HG03095 (cell line): Measurements from ENCODE around the gene PDLIM4.

Source experiments
- ATAC-seq: cut with Tn5 transposase; IDR thresholded peaks from one replicate; pipeline ENCODE4 v1.9.1; 2021; ENCODE audit warnings: moderate library complexity; ENCODE audit not compliant: unreplicated experiment

Gene PDLIM4

DNA sequence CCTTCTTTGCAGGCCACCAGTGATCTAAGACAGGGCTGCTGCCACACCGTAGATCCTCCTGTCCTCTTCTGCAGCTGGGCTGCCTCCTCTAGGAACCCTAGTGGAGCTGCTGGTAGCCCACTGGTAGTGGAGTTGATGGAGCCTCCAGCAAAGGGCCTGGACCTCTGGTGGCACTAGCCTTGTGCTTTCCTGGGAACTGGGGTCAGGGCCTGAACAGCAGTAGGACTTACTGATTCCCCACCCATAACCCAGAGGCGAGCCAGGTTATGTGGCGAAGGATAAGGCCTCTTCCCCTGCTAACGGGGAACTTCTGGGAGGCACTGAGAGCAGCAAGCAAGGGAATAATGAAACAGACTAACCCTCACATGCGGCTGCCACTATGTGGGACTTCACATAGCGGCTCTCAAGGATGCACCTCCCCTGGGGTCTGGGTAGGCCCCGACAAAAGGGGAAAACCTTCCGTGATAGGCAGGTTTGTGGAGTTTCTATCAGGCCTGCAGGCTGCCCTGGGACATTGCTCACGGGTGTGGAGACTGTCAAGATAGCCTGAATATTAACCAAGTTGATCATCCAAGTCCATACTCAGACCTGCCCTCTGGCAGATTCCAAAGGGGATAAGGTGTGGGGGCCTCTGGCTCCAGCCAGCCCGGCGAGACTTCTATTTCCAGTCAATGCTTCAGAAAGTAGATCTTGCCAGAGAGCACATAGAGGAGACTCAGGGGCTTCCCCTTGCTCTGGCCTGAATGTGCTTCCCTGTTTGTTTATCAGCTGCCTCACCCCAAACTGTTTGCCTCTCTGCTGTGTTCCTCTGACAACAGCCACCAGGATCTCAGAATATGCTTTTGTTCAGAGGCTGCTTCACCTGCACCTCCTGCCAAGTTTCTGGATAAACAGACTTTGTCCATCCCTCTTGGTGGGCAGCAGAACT, 44.1 kb downstream of the PDLIM4 start:
- no peak for ATAC-seq

- ATAC-seq: no peak
Measured at GRCh38 chr5:132302413-132302812, 44.9 kb downstream of the PDLIM4 start.

- no peak for ATAC-seq
Measured at GRCh38 chr5:132303589-132303988, 46.1 kb downstream of the PDLIM4 start.

GRCh38 chr5:132305420-132305819, 47.9 kb downstream of the PDLIM4 start:
- no peak for ATAC-seq

GRCh38 chr5:132308701-132309100, 51.2 kb downstream of the PDLIM4 start:
- no peak for ATAC-seq

GRCh38 chr5:132309679-132310078, 52.2 kb downstream of the PDLIM4 start:
- ATAC-seq: no peak

- ATAC-seq: no peak
Measured at GRCh38 chr5:132310141-132310834, 52.8 kb downstream of the PDLIM4 start.

DNA sequence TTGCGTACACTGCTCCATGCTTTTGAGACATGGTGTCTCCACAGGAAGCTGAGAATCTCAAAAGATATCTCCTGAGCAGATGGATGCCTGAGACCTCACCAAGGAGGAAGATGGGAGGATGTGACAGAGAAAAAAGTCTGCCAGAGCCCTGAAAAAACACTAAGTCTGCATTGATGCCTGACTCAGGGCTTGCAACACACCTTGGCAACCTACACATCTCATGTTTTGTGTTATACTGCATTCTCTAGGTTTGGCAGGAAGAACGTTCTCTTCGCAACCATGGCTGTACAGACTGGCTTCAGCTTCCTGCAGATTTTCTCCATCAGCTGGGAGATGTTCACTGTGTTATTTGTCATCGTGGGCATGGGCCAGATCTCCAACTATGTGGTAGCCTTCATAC, 55.9 kb downstream of the PDLIM4 start:
- no peak for ATAC-seq

- no peak for ATAC-seq
Measured at GRCh38 chr5:132313961-132314432, 56.5 kb downstream of the PDLIM4 start.

DNA sequence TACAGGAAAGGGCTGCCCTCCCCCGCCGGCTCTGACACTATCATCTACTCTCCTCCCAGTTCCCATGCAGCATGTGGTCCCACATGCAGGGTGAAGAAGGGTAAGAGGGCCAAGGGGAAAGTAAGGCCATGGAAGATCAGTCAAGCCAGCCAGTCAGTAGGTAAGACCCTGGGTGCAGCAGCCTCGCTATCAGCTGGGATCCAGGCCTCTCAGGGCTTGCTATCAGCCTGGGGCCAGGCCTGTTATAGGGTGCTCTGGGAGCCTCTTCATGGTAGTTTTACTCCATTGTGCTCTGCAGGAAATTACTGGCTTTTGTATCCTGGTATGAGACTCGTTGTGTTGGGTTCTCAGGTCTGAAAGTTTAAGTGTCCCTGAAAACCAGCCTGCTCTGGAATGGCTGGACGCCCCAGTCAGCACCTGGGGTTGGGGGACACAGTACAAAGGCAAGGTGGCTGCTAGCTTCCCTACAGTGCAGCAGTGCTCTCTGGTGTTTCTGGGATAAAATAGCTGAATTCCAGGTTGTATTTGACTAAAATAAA, 58.1 kb downstream of the PDLIM4 start:
- ATAC-seq: no peak

DNA sequence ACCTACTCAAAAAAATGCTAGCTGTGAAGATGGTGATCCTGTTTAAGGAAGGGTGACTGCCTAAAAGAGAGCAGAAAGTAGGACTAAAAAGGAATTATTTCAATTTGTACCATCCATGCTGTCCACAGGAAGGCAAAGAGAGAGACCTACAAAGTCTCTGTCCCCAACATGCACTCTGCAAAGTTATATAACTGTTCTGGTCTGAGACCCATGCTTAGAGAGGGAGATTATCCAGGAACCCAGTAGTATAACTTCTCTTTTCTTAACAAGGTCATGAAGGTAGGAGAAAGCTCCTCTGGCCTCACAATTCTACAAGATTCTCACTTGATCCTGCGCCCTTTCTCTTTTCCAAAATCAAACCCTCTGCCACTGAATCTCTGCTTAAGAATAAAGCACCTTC, 62.5 kb downstream of the PDLIM4 start:
- ATAC-seq: no peak

DNA sequence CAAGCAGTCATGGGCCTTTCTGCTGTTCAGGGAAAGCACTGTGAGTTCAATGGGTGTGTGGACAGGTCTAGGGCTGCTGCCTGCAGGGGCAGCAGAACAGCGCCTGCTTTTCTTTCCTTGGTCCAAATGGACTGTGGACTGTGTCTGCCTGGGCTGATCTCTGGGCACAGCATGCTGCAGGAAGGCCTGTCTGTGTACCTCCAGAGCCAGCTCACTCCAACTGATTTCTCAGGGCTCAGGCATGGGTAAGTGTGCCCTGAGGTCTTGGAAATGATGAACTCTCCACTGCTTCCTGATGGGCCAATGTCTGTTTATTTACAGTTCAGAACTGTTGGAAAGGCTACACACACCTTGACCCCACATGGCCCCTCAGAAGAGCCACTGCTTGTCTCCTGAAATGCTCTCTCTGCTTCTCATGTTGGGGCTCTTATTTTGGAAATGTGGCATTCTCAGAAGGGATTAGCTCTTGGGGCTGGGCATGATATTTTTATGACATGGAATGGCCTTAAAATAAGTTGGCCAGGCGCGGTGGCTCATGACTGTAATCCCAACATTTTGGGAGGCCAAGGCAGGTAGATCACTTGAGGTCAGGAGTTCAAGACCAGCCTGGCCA, 63.7 kb downstream of the PDLIM4 start:
- ATAC-seq: no peak

DNA sequence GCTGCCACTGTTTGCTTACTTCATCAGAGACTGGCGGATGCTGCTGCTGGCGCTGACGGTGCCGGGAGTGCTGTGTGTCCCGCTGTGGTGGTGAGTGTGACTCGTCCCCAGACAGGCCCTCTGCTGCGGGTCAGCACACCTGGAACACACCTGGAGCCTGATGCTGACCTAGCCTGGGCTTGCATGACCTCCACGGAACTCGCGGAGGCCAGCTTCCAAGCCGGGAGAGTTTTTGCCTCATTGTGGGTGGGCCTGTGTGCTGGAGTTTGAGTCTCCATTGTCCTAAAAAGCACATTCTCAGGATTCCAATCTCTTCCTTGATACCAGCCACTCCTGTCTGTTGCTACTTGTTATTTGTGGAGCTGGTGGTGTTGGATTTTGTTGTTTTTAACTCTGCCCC, 64.8 kb downstream of the PDLIM4 start:
- ATAC-seq: no peak
